Neural crest cell (in vitro differentiated cells): ENCODE data around the gene SULT1E1. TPM values are rescaled to one million over a fixed set of nuclear protein-coding genes. Genes with fewer than 3 reads are reported as not detected.
A peak's percentile ranks its signal among the peaks of the same experiment; 100 is the strongest.
"Not testable (repeated sequence)": the region's sequence is repeated elsewhere in the genome, so short reads cannot be mapped to it uniquely, and the experiment has no call there.

ENCODE experiments used
- DNase-seq: peaks from one replicate; pipeline ENCODE4 v3.0.0; 2021; ENCODE audit warnings: low read depth, mixed read lengths, low spot score
- H3K27ac Mint-ChIP-seq: one replicate; pipeline ENCODE4 v1.8.0; 2021; ENCODE audit warnings: mild to moderate bottlenecking, mixed read lengths; ENCODE audit not compliant: unreplicated experiment
- H3K27me3 Mint-ChIP-seq: 2 replicates; pipeline ENCODE4 v1.8.0; 2021; ENCODE audit warnings: low read depth, mild to moderate bottlenecking, mixed read lengths
- H3K36me3 Mint-ChIP-seq: 2 replicates; pipeline ENCODE4 v1.8.0; 2021; ENCODE audit warnings: low read depth, mild to moderate bottlenecking, mixed read lengths
- H3K4me1 Mint-ChIP-seq: 2 replicates; pipeline ENCODE4 v1.8.0; 2021; ENCODE audit warnings: mixed read lengths
- H3K4me3 Mint-ChIP-seq: one replicate; pipeline ENCODE4 v1.8.0; 2021; ENCODE audit warnings: mild to moderate bottlenecking, mixed read lengths
- H3K9me3 Mint-ChIP-seq: 2 replicates; pipeline ENCODE4 v1.8.0; 2021; ENCODE audit warnings: mixed read lengths
- total RNA-seq: library from RNA; stranded (reverse); gene quantifications from 2 replicates; pipeline ENCODE4 v1.2.1, GENCODE V29; 2021
- TF ChIP-seq, protein P1 (sequence below): fragments of 200-600 bp; sonication (generic); conservative IDR thresholded peaks from 2 replicates; pipeline ENCODE4 v1.5.0; 2021; ENCODE audit warnings: antibody characterized with exemption, mild to moderate bottlenecking

SULT1E1 gene
- total RNA-seq, 1 donor from 2014 or later = not detected

- H3K27ac Mint-ChIP-seq = no peak overlapping the region
- TF ChIP-seq, protein P1, sequence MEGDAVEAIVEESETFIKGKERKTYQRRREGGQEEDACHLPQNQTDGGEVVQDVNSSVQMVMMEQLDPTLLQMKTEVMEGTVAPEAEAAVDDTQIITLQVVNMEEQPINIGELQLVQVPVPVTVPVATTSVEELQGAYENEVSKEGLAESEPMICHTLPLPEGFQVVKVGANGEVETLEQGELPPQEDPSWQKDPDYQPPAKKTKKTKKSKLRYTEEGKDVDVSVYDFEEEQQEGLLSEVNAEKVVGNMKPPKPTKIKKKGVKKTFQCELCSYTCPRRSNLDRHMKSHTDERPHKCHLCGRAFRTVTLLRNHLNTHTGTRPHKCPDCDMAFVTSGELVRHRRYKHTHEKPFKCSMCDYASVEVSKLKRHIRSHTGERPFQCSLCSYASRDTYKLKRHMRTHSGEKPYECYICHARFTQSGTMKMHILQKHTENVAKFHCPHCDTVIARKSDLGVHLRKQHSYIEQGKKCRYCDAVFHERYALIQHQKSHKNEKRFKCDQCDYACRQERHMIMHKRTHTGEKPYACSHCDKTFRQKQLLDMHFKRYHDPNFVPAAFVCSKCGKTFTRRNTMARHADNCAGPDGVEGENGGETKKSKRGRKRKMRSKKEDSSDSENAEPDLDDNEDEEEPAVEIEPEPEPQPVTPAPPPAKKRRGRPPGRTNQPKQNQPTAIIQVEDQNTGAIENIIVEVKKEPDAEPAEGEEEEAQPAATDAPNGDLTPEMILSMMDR = no peak
- H3K36me3 Mint-ChIP-seq = no peaks in the 10 kb centered on the region
- no peaks in the 10 kb centered on the region for H3K4me1 Mint-ChIP-seq
- DNase-seq = no peak
- H3K27me3 Mint-ChIP-seq = no peaks in the 10 kb centered on the region
- no peaks in the 10 kb centered on the region for H3K9me3 Mint-ChIP-seq
- no peak overlapping the region for H3K4me3 Mint-ChIP-seq
Measured at GRCh38 chr4:69830560-69831269, 29.2 kb downstream of the SULT1E1 start.

GRCh38 chr4:69830192-69830559 is 29.8 kb downstream of the SULT1E1 start:
- no peak overlapping the region for H3K27ac Mint-ChIP-seq
- TF ChIP-seq, protein P1 = no peak
- DNase-seq = no peak
- H3K27me3 Mint-ChIP-seq = no peaks in the 10 kb centered on the region
- no peaks in the 10 kb centered on the region for H3K36me3 Mint-ChIP-seq
- H3K4me3 Mint-ChIP-seq = no peak overlapping the region
- no peaks in the 10 kb centered on the region for H3K9me3 Mint-ChIP-seq
- no peaks in the 10 kb centered on the region for H3K4me1 Mint-ChIP-seq

- H3K4me1 Mint-ChIP-seq = no peaks in the 10 kb centered on the region
- no peak for DNase-seq
- no peaks in the 10 kb centered on the region for H3K36me3 Mint-ChIP-seq
- no peak overlapping the region for H3K4me3 Mint-ChIP-seq
- peaks cover 2% of the 10 kb centered on the region for H3K9me3 Mint-ChIP-seq
- no peaks in the 10 kb centered on the region for H3K27me3 Mint-ChIP-seq
- TF ChIP-seq, protein P1 = no peak
- no peak overlapping the region for H3K27ac Mint-ChIP-seq
Measured at GRCh38 chr4:69829678-69830077, 30.3 kb downstream of the SULT1E1 start.

DNA sequence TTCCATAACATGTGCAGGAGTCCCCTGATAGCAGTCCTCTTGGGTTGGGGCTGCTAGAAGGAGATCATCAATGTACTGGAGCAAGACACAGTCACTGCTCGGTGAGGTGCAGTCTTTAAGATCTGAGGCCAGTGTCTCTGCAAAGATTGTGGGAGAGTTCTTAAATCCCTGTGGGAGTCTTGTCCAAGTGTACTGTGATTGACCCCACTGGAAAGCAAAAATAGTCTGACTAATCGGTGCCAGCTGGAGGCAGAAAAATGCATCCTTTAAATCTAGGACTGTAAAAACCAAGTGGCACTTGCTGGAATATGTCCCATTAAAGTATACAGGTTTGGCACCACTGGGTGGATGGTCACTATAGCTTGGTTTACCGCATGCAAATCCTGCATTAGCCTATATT is 31.1 kb downstream of the SULT1E1 start:
- no peak overlapping the region for H3K4me3 Mint-ChIP-seq
- H3K4me1 Mint-ChIP-seq = no peaks in the 10 kb centered on the region
- no peaks in the 10 kb centered on the region for H3K36me3 Mint-ChIP-seq
- H3K9me3 Mint-ChIP-seq = peaks cover 2% of the 10 kb centered on the region
- no peak overlapping the region for H3K27ac Mint-ChIP-seq
- TF ChIP-seq, protein P1 = no peak
- H3K27me3 Mint-ChIP-seq = no peaks in the 10 kb centered on the region
- no peak for DNase-seq

DNA sequence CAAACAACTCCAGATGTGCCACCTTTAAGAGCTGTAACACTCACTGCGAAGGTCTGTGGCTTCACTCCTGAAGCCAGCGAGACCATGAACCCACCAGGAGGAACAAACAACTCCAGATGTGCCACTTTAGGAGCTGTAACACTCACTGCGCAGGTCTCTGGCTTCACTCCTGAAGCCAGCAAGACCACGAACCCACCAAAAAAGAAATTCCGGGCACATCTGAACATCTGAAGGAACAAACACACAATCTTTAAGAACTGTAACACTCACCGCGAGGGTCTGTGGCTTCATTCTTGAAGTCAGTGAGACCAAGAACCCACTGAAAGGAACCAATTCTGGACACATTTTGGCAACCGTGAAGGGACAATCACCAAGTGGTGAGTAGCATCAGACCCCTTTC is 34.9 kb downstream of the SULT1E1 start:
- not testable (repeated sequence) for H3K27me3 Mint-ChIP-seq, H3K9me3 Mint-ChIP-seq, H3K4me1 Mint-ChIP-seq, H3K27ac Mint-ChIP-seq, DNase-seq, H3K4me3 Mint-ChIP-seq, H3K36me3 Mint-ChIP-seq

GRCh38 chr4:69823481-69824186 is 36.3 kb downstream of the SULT1E1 start:
- Mint-ChIP-seq H3K4me3 (no peak overlapping the region), H3K36me3 (no peaks in the 10 kb centered on the region), H3K27me3 (no peaks in the 10 kb centered on the region), H3K9me3 (peaks cover 4% of the 10 kb centered on the region), H3K4me1 (no peaks in the 10 kb centered on the region), H3K27ac (no peak overlapping the region)
- TF ChIP-seq, protein P1 = peak; percentile 53
- no peak for DNase-seq
